Fibroblast of lung (primary cell): ENCODE results near the gene CLDN9.

Source experiments
- EZH2 ChIP-seq: IDR thresholded peaks from 2 replicates; pipeline ENCODE4 v1.5.1; 2012; ENCODE audit warnings: low read length, control low read depth, mild to moderate bottlenecking; ENCODE audit errors: missing control alignments
- TF ChIP-seq, protein P1 (sequence below), 2 donors: IDR thresholded peaks in 1 of 2; conservative IDR thresholded peaks in 1 of 2; 1 replicate in 1 of 2; 2 replicates in 1 of 2; pipeline ENCODE4 v1.5.1; 2011 to 2012; ENCODE audit warnings: low read length in 2 of 2, control low read depth in 1 of 2, inconsistent platforms in 1 of 2, low read depth in 1 of 2, mild to moderate bottlenecking in 1 of 2

- TF ChIP-seq, protein P1, sequence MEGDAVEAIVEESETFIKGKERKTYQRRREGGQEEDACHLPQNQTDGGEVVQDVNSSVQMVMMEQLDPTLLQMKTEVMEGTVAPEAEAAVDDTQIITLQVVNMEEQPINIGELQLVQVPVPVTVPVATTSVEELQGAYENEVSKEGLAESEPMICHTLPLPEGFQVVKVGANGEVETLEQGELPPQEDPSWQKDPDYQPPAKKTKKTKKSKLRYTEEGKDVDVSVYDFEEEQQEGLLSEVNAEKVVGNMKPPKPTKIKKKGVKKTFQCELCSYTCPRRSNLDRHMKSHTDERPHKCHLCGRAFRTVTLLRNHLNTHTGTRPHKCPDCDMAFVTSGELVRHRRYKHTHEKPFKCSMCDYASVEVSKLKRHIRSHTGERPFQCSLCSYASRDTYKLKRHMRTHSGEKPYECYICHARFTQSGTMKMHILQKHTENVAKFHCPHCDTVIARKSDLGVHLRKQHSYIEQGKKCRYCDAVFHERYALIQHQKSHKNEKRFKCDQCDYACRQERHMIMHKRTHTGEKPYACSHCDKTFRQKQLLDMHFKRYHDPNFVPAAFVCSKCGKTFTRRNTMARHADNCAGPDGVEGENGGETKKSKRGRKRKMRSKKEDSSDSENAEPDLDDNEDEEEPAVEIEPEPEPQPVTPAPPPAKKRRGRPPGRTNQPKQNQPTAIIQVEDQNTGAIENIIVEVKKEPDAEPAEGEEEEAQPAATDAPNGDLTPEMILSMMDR (conservative IDR thresholded peaks at IDR 0.05 in 1 of 2, IDR thresholded peaks at IDR 0.05 in 1 of 2; ENCODE audit: low read depth in 1 of 2, low read length in 2 of 2) = no peak
- no peak for TF ChIP-seq EZH2
Measured at GRCh38 chr16:3051009-3051408, 38.3 kb downstream of the CLDN9 start.
